K562 (cell line): ENCODE results near the gene HECW1. TPM values are rescaled to one million over a fixed set of nuclear protein-coding genes. Genes with fewer than 3 reads are reported as not detected.

ENCODE experiments used
- ATAC-seq: fragments of 200-7000 bp; cut with Tn5 transposase; 3 replicates; pipeline ENCODE4 v1.9.1; 2020; ENCODE audit warnings: moderate library complexity
- BruUV-seq: library from RNA; stranded (reverse); fragments of 400-500 nt; replicated peaks from 2 replicates; lab custom pipeline; 2021; lab: Mats Ljungman, UMichigan
- CTCF ChIA-PET: fragments of 300-600 bp; formaldehyde crosslinking; extraction: SDS; loops from one replicate; lab custom pipeline; 2021; ENCODE audit warnings: low intra/inter-chr PET ratio; lab: Yijun Ruan, JAX
- POLR2A ChIA-PET: fragments of 300-600, 350-650 bp; sonication (Branson Sonifier 250); formaldehyde crosslinking; extraction: SDS; loops from one replicate; lab custom pipeline; 2021; ENCODE audit warnings: antibody characterized with exemption, inconsistent platforms; lab: Yijun Ruan, JAX
- DNase-seq, 4 experiments: peaks; one replicate each; pipeline versions ENCODE4 v3.0.0 to v3.0.0-alpha.2; 2011 to 2018; ENCODE audit warnings: low spot score in 3 of 4, mixed read lengths in 3 of 4; ENCODE audit errors: extremely low read depth in 1 of 4
- FAIRE-seq: peaks from 2 replicates; lab custom pipeline; 2011; peaks lifted over from hg19 to GRCh38; lab: Jason Lieb, UNC
- H2AFZ ChIP-seq: 2 replicates; pipeline ENCODE4 v1.6.0; 2011; ENCODE audit warnings: low read depth, low read length, control low read depth, inconsistent platforms
- H3K27ac ChIP-seq: fragments of 200-600 bp; 3 replicates; pipeline ENCODE4 v1.8.0; 2011; ENCODE audit warnings: low read depth, mild to moderate bottlenecking, control low read depth, inconsistent platforms, low read length, moderate library complexity, mixed read lengths; ENCODE audit errors: extremely low read depth
- H3K27me3 ChIP-seq, 2 experiments: fragments of 300-600 bp in 1 of 2; 2 replicates in 1 of 2; 3 replicates in 1 of 2; pipeline versions ENCODE4 v1.6.0 to v1.8.0; 2011; ENCODE audit warnings: inconsistent platforms in 2 of 2, low read length in 2 of 2, mild to moderate bottlenecking in 1 of 2, mixed read lengths in 1 of 2, moderate library complexity in 1 of 2; ENCODE audit not compliant: control insufficient read depth in 2 of 2, insufficient read depth in 2 of 2
- H3K36me3 ChIP-seq: fragments of 300-600 bp; 3 replicates; pipeline ENCODE4 v1.8.0; 2011; ENCODE audit warnings: mild to moderate bottlenecking, low read length, inconsistent platforms; ENCODE audit not compliant: control insufficient read depth, insufficient read depth
- H3K4me1 ChIP-seq, 2 experiments: fragments of 200-600 bp in 1 of 2; replicated peaks in 1 of 2; 2 replicates in 1 of 2; 3 replicates in 1 of 2; pipeline versions ENCODE4 v1.5.1 to v1.8.0; 2011; ENCODE audit warnings: inconsistent platforms in 2 of 2, low read length in 2 of 2, mild to moderate bottlenecking in 1 of 2, mixed read lengths in 1 of 2, moderate library complexity in 1 of 2; ENCODE audit not compliant: control insufficient read depth in 2 of 2, insufficient read depth in 2 of 2
- H3K4me2 ChIP-seq: 2 replicates; pipeline ENCODE4 v1.6.1; 2011; ENCODE audit warnings: low read length, control low read depth, inconsistent platforms, mixed read lengths; ENCODE audit not compliant: insufficient read depth
- H3K4me3 ChIP-seq: fragments of 200-600 bp; sonication (generic), shearing (Covaris generic); 2 replicates; pipeline ENCODE4 v1.5.1; 2016; ENCODE audit warnings: control low read depth, inconsistent platforms
- H3K79me2 ChIP-seq: fragments of 200-600 bp; 3 replicates; pipeline ENCODE4 v1.8.0; 2011; ENCODE audit warnings: low read length, inconsistent platforms; ENCODE audit not compliant: control insufficient read depth, insufficient read depth
- H3K9ac ChIP-seq, 2 experiments: 2 replicates each; pipeline versions ENCODE4 v1.6.0 to v1.6.1; 2011; ENCODE audit warnings: low read depth in 2 of 2, low read length in 2 of 2, control low read depth in 1 of 2, inconsistent platforms in 1 of 2, mild to moderate bottlenecking in 1 of 2, mixed read lengths in 1 of 2; ENCODE audit not compliant: insufficient read depth in 1 of 2
- H3K9me1 ChIP-seq: one replicate; pipeline ENCODE4 v1.6.0; 2011; ENCODE audit warnings: inconsistent platforms, mild to moderate bottlenecking, low read length, moderate library complexity; ENCODE audit not compliant: control insufficient read depth, insufficient read depth
- H3K9me3 ChIP-seq: replicated peaks from 2 replicates; pipeline ENCODE4 v1.5.1; 2011; ENCODE audit warnings: low read depth, low read length, inconsistent platforms; ENCODE audit not compliant: control insufficient read depth, insufficient read depth
- H4K20me1 ChIP-seq: replicated peaks from 2 replicates; pipeline ENCODE4 v1.6.1; 2011; ENCODE audit warnings: low read length, inconsistent platforms, mixed read lengths; ENCODE audit not compliant: control insufficient read depth, insufficient read depth
- ARID1B ChIP-seq: fragments of 450-650 bp; IDR thresholded peaks from 2 replicates; pipeline ENCODE4 v1.6.1; 2016; ENCODE audit warnings: antibody characterized with exemption, mild to moderate bottlenecking, inconsistent platforms
- ATF3 ChIP-seq, 2 experiments: fragments of 450-650 bp in 1 of 2; sonication (generic) in 1 of 2; formaldehyde crosslinking in 1 of 2; IDR thresholded peaks in 1 of 2; conservative IDR thresholded peaks in 1 of 2; 2 replicates each; pipeline versions ENCODE4 v1.6.1 to v1.8.1; 2016 to 2023; ENCODE audit warnings: mild to moderate bottlenecking in 2 of 2, moderate library complexity in 2 of 2, inconsistent platforms in 1 of 2, missing genetic modification reagents in 1 of 2
- CTCFL ChIP-seq: IDR thresholded peaks from 2 replicates; pipeline ENCODE4 v1.6.1; 2011; ENCODE audit warnings: borderline replicate concordance, low read depth, mild to moderate bottlenecking, moderate library complexity, low read length; ENCODE audit not compliant: insufficient read depth, poor library complexity, severe bottlenecking
- EGR1 ChIP-seq: fragments of 450-650 bp; conservative IDR thresholded peaks from 2 replicates; pipeline ENCODE4 v1.6.1; 2017; ENCODE audit warnings: mild to moderate bottlenecking
- EZH2 ChIP-seq: IDR thresholded peaks from 2 replicates; pipeline ENCODE4 v1.6.1; 2012; ENCODE audit warnings: low read depth, mild to moderate bottlenecking, inconsistent platforms, low read length, borderline replicate concordance
- FOSL1 ChIP-seq: fragments of 200-800 bp; sonication (Bioruptor generic); conservative IDR thresholded peaks from 2 replicates; pipeline ENCODE4 v1.6.1; 2016; ENCODE audit warnings: missing genetic modification characterization, missing compliant biosample characterization
- FOXK2 ChIP-seq, 2 experiments: fragments of 450-650 bp; IDR thresholded peaks in 1 of 2; conservative IDR thresholded peaks in 1 of 2; 2 replicates each; pipeline ENCODE4 v1.6.1; 2016; ENCODE audit warnings: low read depth in 2 of 2, mild to moderate bottlenecking in 1 of 2
- GATAD2B ChIP-seq: fragments of 450-650 bp; IDR thresholded peaks from 2 replicates; pipeline ENCODE4 v1.6.1; 2017; ENCODE audit warnings: mild to moderate bottlenecking, borderline replicate concordance
- HINFP ChIP-seq: fragments of 450-650 bp; conservative IDR thresholded peaks from 2 replicates; pipeline ENCODE4 v1.6.1; 2016; ENCODE audit warnings: missing genetic modification characterization, low read depth, mild to moderate bottlenecking, control low read depth, missing compliant biosample characterization
- JUND ChIP-seq, 2 experiments: IDR thresholded peaks; 2 replicates in 1 of 2; 3 replicates in 1 of 2; pipeline ENCODE4 v1.6.1; 2011; ENCODE audit warnings: borderline replicate concordance in 2 of 2, low read depth in 2 of 2, low read length in 2 of 2, improper control_type of control experiment in 1 of 2, missing biosample characterization in 1 of 2, missing genetic modification characterization in 1 of 2, missing genetic modification reagents in 1 of 2
- KDM4B ChIP-seq, 2 experiments: fragments of 450-650 bp in 1 of 2; sonication (generic) in 1 of 2; IDR thresholded peaks; 2 replicates each; pipeline ENCODE4 v1.6.1; 2016 to 2017; ENCODE audit warnings: borderline replicate concordance in 2 of 2, antibody characterized with exemption in 1 of 2, low read depth in 1 of 2, mild to moderate bottlenecking in 1 of 2
- MEIS2 ChIP-seq: fragments of 450-650 bp; IDR thresholded peaks from 2 replicates; pipeline ENCODE4 v1.6.1; 2014; ENCODE audit warnings: mild to moderate bottlenecking; ENCODE audit not compliant: partially characterized antibody
- NR2C2 ChIP-seq, 2 experiments: fragments of 200-800 bp in 1 of 2; sonication (Bioruptor generic) in 1 of 2; sonication (generic) in 1 of 2; formaldehyde crosslinking in 1 of 2; IDR thresholded peaks; 2 replicates each; pipeline versions ENCODE4 v1.6.1 to v1.8.0; 2016 to 2022; ENCODE audit warnings: mild to moderate bottlenecking in 1 of 2, missing compliant biosample characterization in 1 of 2, missing genetic modification characterization in 1 of 2, missing genetic modification reagents in 1 of 2
- THRA ChIP-seq: fragments of 450-650 bp; IDR thresholded peaks from 2 replicates; pipeline ENCODE4 v1.6.1; 2017; ENCODE audit warnings: mild to moderate bottlenecking, moderate library complexity
- WGBS: fragments of 100-300 bp; shearing (Covaris generic); methylation state at CpG from one replicate; pipeline ENCODE4 v1.1.6; 2016; ENCODE audit warnings: low coverage, mixed read lengths; ENCODE audit not compliant: insufficient coverage; ENCODE audit errors: missing lambda C conversion rate; 5-methylcytosine and 5-hydroxymethylcytosine counted together
- in situ Hi-C: fragments of 300-500 bp; cut with MboI; formaldehyde crosslinking; loops from 4 replicates; pipeline ENCODE4 v1.15.0; 2018; ENCODE audit warnings: inconsistent platforms, mixed read lengths
- intact Hi-C: fragments of 100-400 bp; cut with micrococcal nuclease; formaldehyde crosslinking; loops from 2 replicates; pipeline ENCODE4 v1.14.2; 2022
- polyA plus RNA-seq, 8 experiments: library from polyadenylated mRNA; depleted of rRNA in 4 of 8; stranded (reverse) in 5 of 8; unstranded in 3 of 8; fragments of >200 nt; fragmentation: Nextera tagmentation in 2 of 8; fragmentation: Illumina TruSeq in 1 of 8; extraction: Ambion mirVana in 2 of 8; extraction: Trizol in 1 of 8; gene quantifications; 2 replicates each; pipeline versions ENCODE4 v1.2.1 to v1.2.3, GENCODE V29; 2011 to 2014; ENCODE audit warnings: inconsistent platforms in 1 of 8, missing spikeins in 1 of 8
- total RNA-seq, 7 experiments: library from RNA; depleted of rRNA in 6 of 7; stranded (reverse); fragments of >200 nt in 6 of 7; fragmentation: Illumina TruSeq in 2 of 7; extraction: Trizol in 2 of 7; gene quantifications; 2 replicates each; pipeline versions ENCODE4 v1.2.1 to v1.2.3, GENCODE V29; 2011 to 2021; ENCODE audit warnings: low replicate concordance in 1 of 7

The HECW1 gene
- total and polyA plus RNA-seq, 9 of the 15 experiments (the other 6 are each of a cell fraction or from before 2014, with no cell fraction given) = 0.07 to 0.31 (median 0.13) TPM; not detected in 4

GRCh38 chr7:43569424-43569823 is 457.0 kb downstream of the HECW1 start:
- no peaks in the 10 kb centered on the region for H3K36me3 ChIP-seq
- CTCF ChIA-PET = no interaction called here
- peak; percentile 13; the same call in 2 of the 3 replicates for ATAC-seq
- TF ChIP-seq JUND (IDR thresholded peaks at IDR 0.05; ENCODE audit: borderline replicate concordance, low read depth, low read length) = peak; percentile 44; the same call in 1 of the 2 replicates
- no peak for TF ChIP-seq JUND (tag; IDR thresholded peaks at IDR 0.05; ENCODE audit: borderline replicate concordance, low read depth, low read length)
- TF ChIP-seq MEIS2 = no peak
- no peak for TF ChIP-seq FOXK2 (conservative IDR thresholded peaks at IDR 0.05 in 1 of 2, IDR thresholded peaks at IDR 0.05 in 1 of 2; ENCODE audit: low read depth in 2 of 2)
- TF ChIP-seq THRA = no peak
- no peak for TF ChIP-seq NR2C2 (CRISPR knock-in tag; IDR thresholded peaks at IDR 0.05)
- TF ChIP-seq NR2C2 (tag; IDR thresholded peaks at IDR 0.05) = 0 out of 2 replicates have a peak, but pooled peaks have one; percentile 10
- TF ChIP-seq EZH2 = no peak
- no peak for TF ChIP-seq KDM4B (IDR thresholded peaks at IDR 0.05; ENCODE audit: borderline replicate concordance in 2 of 2, low read depth in 1 of 2)
- peak; percentile 48 for TF ChIP-seq FOSL1 (tag)
- TF ChIP-seq ARID1B = 0 out of 2 replicates have a peak, but pooled peaks have one; percentile 32
- TF ChIP-seq GATAD2B = no peak
- TF ChIP-seq ATF3 (IDR thresholded peaks at IDR 0.05) = peak; percentile 55
- TF ChIP-seq ATF3 (CRISPR knock-in tag; conservative IDR thresholded peaks at IDR 0.05) = no peak
- TF ChIP-seq CTCFL = no peak
- TF ChIP-seq HINFP (tag) = no peak
- TF ChIP-seq EGR1 = peak; percentile 30; the same call in 1 of the 2 replicates

More at GRCh38 chr7:43569424-43569823, 457.0 kb downstream of the HECW1 start:
- Histone ChIP-seq H3K79me2 (no peaks in the 10 kb centered on the region), H2AFZ (peak overlapping the region; percentile 41), H3K9me3 (no peaks in the 10 kb centered on the region), H3K9ac (no peak overlapping the region), H3K4me2 (no peak overlapping the region), H3K27ac (no peak overlapping the region), H4K20me1 (no peaks in the 10 kb centered on the region), H3K4me1 (peaks cover 0 to 12% of the 10 kb centered on the region in 2 experiments; a peak in 3 of 5 replicates), H3K4me3 (no peak overlapping the region), H3K27me3 (no peaks in the 10 kb centered on the region), H3K9me1 (no peaks in the 10 kb centered on the region)
- DNase-seq (peak in 1 of 4 experiments; percentile 35), FAIRE-seq (no peak)
- WGBS = 42% methylated on average over 4 of the region's 4 CpGs
- intact Hi-C loops = no loop called here
- POLR2A ChIA-PET = interaction anchor here (0.6 to 1.8 kb wide), 4 partner anchors 10 to 395 kb away, joined by 3 to 5 read pairs (median 4); partner anchors contain the start of gene STK17A
- in situ Hi-C loops = no loop called here
- no TSS peak for BruUV-seq
